B cell (primary cell): ENCODE data around the gene IGFL4. TPM values are rescaled to one million over a fixed set of nuclear protein-coding genes. Genes with fewer than 3 reads are reported as not detected.

ENCODE experiments used
- ATAC-seq: fragments of 200-7000 bp; cut with Tn5 transposase; one replicate; pipeline ENCODE4 v1.10.0; 2021; ENCODE audit warnings: low read depth, mild to moderate bottlenecking, moderate number of reproducible peaks, moderate library complexity
- CTCF ChIA-PET: fragments of 350-600 bp; sonication (Branson Sonifier 250); formaldehyde crosslinking; loops from one replicate; lab custom pipeline; 2021; ENCODE audit warnings: antibody characterized with exemption, inconsistent platforms; lab: Charles Lee
- POLR2A ChIA-PET: fragments of 350-600 bp; sonication (Branson Sonifier 250); formaldehyde crosslinking; loops from one replicate; lab custom pipeline; 2021; ENCODE audit warnings: antibody characterized with exemption; lab: Charles Lee
- DNase-seq: peaks from one replicate; pipeline ENCODE4 v3.0.0; 2013
- H2AFZ ChIP-seq: 2 replicates; pipeline ENCODE4 v1.6.1; 2012; ENCODE audit warnings: mild to moderate bottlenecking, low read depth, low read length; ENCODE audit not compliant: insufficient read depth, poor library complexity, severe bottlenecking
- H3K27ac ChIP-seq, 2 donors: 1 replicate in 1 of 2; 2 replicates in 1 of 2; pipeline ENCODE4 v1.5.1; 2012 to 2013; ENCODE audit warnings: low read length in 2 of 2, mild to moderate bottlenecking in 2 of 2, moderate library complexity in 1 of 2
- H3K27me3 ChIP-seq, 4 experiments: fragments of 200-600 bp in 1 of 4; sonication (generic) in 1 of 4; replicated peaks in 1 of 4; 1 replicate in 2 of 4; 2 replicates in 2 of 4; pipeline versions ENCODE4 v1.6.1 to v1.7.0; 2013 to 2016; ENCODE audit warnings: low read length in 3 of 4, mild to moderate bottlenecking in 2 of 4, mixed read lengths in 1 of 4, moderate library complexity in 1 of 4; ENCODE audit not compliant: insufficient read depth in 4 of 4, control insufficient read depth in 3 of 4; ENCODE audit errors: control extremely low read depth in 1 of 4
- H3K36me3 ChIP-seq, 2 experiments: replicated peaks in 1 of 2; 1 replicate in 1 of 2; 2 replicates in 1 of 2; pipeline versions ENCODE4 v1.6.1 to v1.7.1; 2013; ENCODE audit warnings: low read length in 1 of 2; ENCODE audit not compliant: insufficient read depth in 2 of 2, control insufficient read depth in 1 of 2; ENCODE audit errors: control extremely low read depth in 1 of 2, extremely low read depth in 1 of 2
- H3K4me1 ChIP-seq, 2 donors: fragments of 200-600 bp in 1 of 2; sonication (generic) in 1 of 2; 1 replicate in 1 of 2; 2 replicates in 1 of 2; pipeline versions ENCODE4 v1.5.1 to v1.6.1; 2013 to 2017; ENCODE audit warnings: low read length in 2 of 2; ENCODE audit not compliant: control insufficient read depth in 2 of 2, insufficient read depth in 2 of 2
- H3K4me2 ChIP-seq: replicated peaks from 2 replicates; pipeline ENCODE3; 2012; ENCODE audit warnings: mild to moderate bottlenecking, low read depth, low read length; ENCODE audit not compliant: poor library complexity, severe bottlenecking
- H3K4me3 ChIP-seq, 5 experiments: fragments of 200-600 bp in 1 of 5; sonication (generic) in 1 of 5; 1 replicate in 3 of 5; 2 replicates in 2 of 5; pipeline versions ENCODE4 v1.5.1 to v1.7.0; 2011 to 2016; ENCODE audit warnings: low read length in 4 of 5, mild to moderate bottlenecking in 4 of 5, low read depth in 2 of 5, control low read depth in 1 of 5, moderate library complexity in 1 of 5; ENCODE audit not compliant: insufficient read depth in 1 of 5; ENCODE audit errors: control extremely low read depth in 1 of 5, extremely low read depth in 1 of 5
- H3K79me2 ChIP-seq: fragments of 200-600 bp; sonication (generic); one replicate; pipeline ENCODE4 v1.6.0; 2016; ENCODE audit warnings: low read length; ENCODE audit not compliant: control insufficient read depth, insufficient read depth
- H3K9ac ChIP-seq: fragments of 200-600 bp; sonication (generic); 2 replicates; pipeline ENCODE4 v1.6.1; 2017; ENCODE audit warnings: mild to moderate bottlenecking, low read length, moderate library complexity
- H3K9me3 ChIP-seq, 3 donors: one replicate each; pipeline versions ENCODE4 v1.6.1 to v1.7.1; 2013; ENCODE audit warnings: low read length in 2 of 3; ENCODE audit not compliant: control insufficient read depth in 2 of 3, insufficient read depth in 1 of 3; ENCODE audit errors: control extremely low read depth in 1 of 3
- H4K20me1 ChIP-seq: 2 replicates; pipeline ENCODE4 v1.6.0; 2012; ENCODE audit warnings: mild to moderate bottlenecking, low read length; ENCODE audit not compliant: insufficient read depth, control insufficient read depth, poor library complexity, severe bottlenecking
- H3K27ac Mint-ChIP-seq: one replicate; pipeline ENCODE4 v1.8.0; 2021; ENCODE audit warnings: mixed read lengths
- H3K27me3 Mint-ChIP-seq: one replicate; pipeline ENCODE4 v1.8.0; 2021; ENCODE audit warnings: mixed read lengths
- H3K4me1 Mint-ChIP-seq: one replicate; pipeline ENCODE4 v1.8.0; 2021; ENCODE audit warnings: mixed read lengths
- H3K4me3 Mint-ChIP-seq: one replicate; pipeline ENCODE4 v1.8.0; 2021; ENCODE audit warnings: mixed read lengths
- H3K9me3 Mint-ChIP-seq: one replicate; pipeline ENCODE4 v1.8.0; 2022; ENCODE audit warnings: mixed read lengths; ENCODE audit not compliant: insufficient read depth
- CTCF ChIP-seq: fragments of 200-600 bp; IDR thresholded peaks from one replicate; pipeline ENCODE4 v1.8.0; 2022; ENCODE audit warnings: antibody characterized with exemption, mild to moderate bottlenecking
- EZH2 ChIP-seq: IDR thresholded peaks from 2 replicates; pipeline ENCODE4 v1.6.1; 2012; ENCODE audit warnings: borderline replicate concordance, low read depth, mild to moderate bottlenecking, moderate library complexity, low read length; ENCODE audit not compliant: insufficient read depth, poor library complexity, severe bottlenecking
- WGBS: methylation state at CpG from one replicate; pipeline ENCODE4 v1.1.5; 2013; ENCODE audit warnings: missing lambda C conversion rate; ENCODE audit not compliant: insufficient coverage; 5-methylcytosine and 5-hydroxymethylcytosine counted together
- intact Hi-C: fragments of 100-400 bp; cut with micrococcal nuclease; formaldehyde crosslinking; loops from one replicate; pipeline ENCODE4 v1.10.0; 2022
- polyA plus RNA-seq: library from polyadenylated mRNA; depleted of rRNA; stranded (reverse); fragments of >200 nt; gene quantifications from 2 replicates; pipeline ENCODE4 v1.2.3, GENCODE V29; 2012
- total RNA-seq, 2 donors: library from RNA; stranded (reverse); fragments of 120-200 nt in 1 of 2; gene quantifications; 1 replicate in 1 of 2; 2 replicates in 1 of 2; pipeline versions ENCODE4 v1.2.3 to v1.2.4, GENCODE V29; 2013 to 2022

The IGFL4 gene
- total and polyA plus RNA-seq, 2 donors (not counting 1 experiment from before 2014, with no cell fraction given) = not detected

- H3K36me3 ChIP-seq = no peaks in the 10 kb centered on the region
- Mint-ChIP-seq H3K9me3 (no peaks in the 10 kb centered on the region), H3K27ac (no peak overlapping the region), H3K4me1 (no peaks in the 10 kb centered on the region), H3K4me3 (no peak overlapping the region), H3K27me3 (peaks cover 75% of the 10 kb centered on the region)
- no peak overlapping the region for H3K4me3 ChIP-seq
- ChIA-PET POLR2A (no interaction called here), CTCF (no interaction called here)
- H4K20me1 ChIP-seq = no peaks in the 10 kb centered on the region
- no peak overlapping the region for H3K9ac ChIP-seq
- no peak overlapping the region for H3K27ac ChIP-seq
- ATAC-seq (no peak), DNase-seq (no peak)
- no peak overlapping the region for H3K4me2 ChIP-seq
- H3K27me3 ChIP-seq = peaks cover 0 to 55% (median 15%) of the 10 kb centered on the region in 4 experiments
- intact Hi-C loops = no loop called here
- no peaks in the 10 kb centered on the region for H3K9me3 ChIP-seq
- WGBS = 81% methylated on average over 4 of the region's 6 CpGs
- no peak for TF ChIP-seq EZH2
- TF ChIP-seq CTCF = no peak
- no peaks in the 10 kb centered on the region for H3K79me2 ChIP-seq
- H3K4me1 ChIP-seq = no peaks in the 10 kb centered on the region
- H2AFZ ChIP-seq = no peak overlapping the region
These were observed 29.1 kb upstream of the IGFL4 start for GRCh38 chr19:46069806-46070341.

- no peaks in the 10 kb centered on the region for H3K9me3 ChIP-seq
- no peak overlapping the region for H3K4me3 ChIP-seq
- DNase-seq (no peak), ATAC-seq (no peak)
- TF ChIP-seq CTCF = no peak
- no peak for TF ChIP-seq EZH2
- 54% methylated on average over 8 of the region's 12 CpGs for WGBS
- Mint-ChIP-seq H3K9me3 (no peaks in the 10 kb centered on the region), H3K4me3 (no peak overlapping the region), H3K27ac (no peak overlapping the region), H3K4me1 (no peaks in the 10 kb centered on the region), H3K27me3 (peaks cover 71% of the 10 kb centered on the region)
- peaks cover 0 to 45% (median 10%) of the 10 kb centered on the region in 4 experiments for H3K27me3 ChIP-seq
- H3K9ac ChIP-seq = no peak overlapping the region
- ChIA-PET POLR2A (no interaction called here), CTCF (no interaction called here)
- no peaks in the 10 kb centered on the region for H3K79me2 ChIP-seq
- no peaks in the 10 kb centered on the region for H3K4me1 ChIP-seq
- H3K36me3 ChIP-seq = no peaks in the 10 kb centered on the region
- no peak overlapping the region for H3K4me2 ChIP-seq
- intact Hi-C loops = no loop called here
- no peak overlapping the region for H2AFZ ChIP-seq
- H4K20me1 ChIP-seq = no peaks in the 10 kb centered on the region
- H3K27ac ChIP-seq = no peak overlapping the region
These were observed 27.8 kb upstream of the IGFL4 start for GRCh38 chr19:46068345-46069258.
